Measurements from ENCODE around the gene FREM2. TPM values are rescaled to one million over a fixed set of nuclear protein-coding genes. Genes with fewer than 3 reads are reported as not detected.

The FREM2 gene
- total RNA-seq, 1 donor from 2014 or later: 14.5 TPM

GRCh38 chr13:38767506-38768265, 80.8 kb downstream of the FREM2 start:
- no peak for ATAC-seq

GRCh38 chr13:38769526-38769925, 82.6 kb downstream of the FREM2 start:
- no peak for ATAC-seq

More at GRCh38 chr13:38767506-38768265, 80.8 kb downstream of the FREM2 start:
- Histone ChIP-seq H3K4me3 (no peak overlapping the region), H3K9me3 (no peaks in the 10 kb centered on the region), H3K36me3 (no peaks in the 10 kb centered on the region), H3K4me1 (no peaks in the 10 kb centered on the region), H3K27ac (no peak overlapping the region), H3K27me3 (ENCODE audit: low read depth) (no peaks in the 10 kb centered on the region)
- intact Hi-C loops (cut with DNase I): no loop called here
- no peak for DNase-seq
- no peak for TF ChIP-seq CTCF (IDR thresholded peaks at IDR 0.05)

GRCh38 chr13:38775085-38775484, 88.2 kb downstream of the FREM2 start:
- intact Hi-C loops (cut with DNase I): no loop called here
- DNase-seq (no peak), ATAC-seq (no peak)
- Histone ChIP-seq H3K27me3 (ENCODE audit: low read depth) (no peaks in the 10 kb centered on the region), H3K9me3 (no peaks in the 10 kb centered on the region), H3K4me1 (no peaks in the 10 kb centered on the region), H3K27ac (no peak overlapping the region), H3K4me3 (no peak overlapping the region), H3K36me3 (no peaks in the 10 kb centered on the region)
- no peak for TF ChIP-seq CTCF (IDR thresholded peaks at IDR 0.05)

More at GRCh38 chr13:38769526-38769925, 82.6 kb downstream of the FREM2 start:
- Histone ChIP-seq H3K4me3 (no peak overlapping the region), H3K4me1 (no peaks in the 10 kb centered on the region), H3K36me3 (no peaks in the 10 kb centered on the region), H3K9me3 (no peaks in the 10 kb centered on the region), H3K27me3 (ENCODE audit: low read depth) (no peaks in the 10 kb centered on the region), H3K27ac (no peak overlapping the region)
- TF ChIP-seq CTCF (IDR thresholded peaks at IDR 0.05): no peak
- intact Hi-C loops (cut with DNase I): no loop called here
- DNase-seq: no peak

GRCh38 chr13:38777347-38778119, 90.7 kb downstream of the FREM2 start:
- intact Hi-C loops (cut with DNase I): no loop called here

GRCh38 chr13:38781539-38781938, 94.7 kb downstream of the FREM2 start:
- no peaks in the 10 kb centered on the region for H3K9me3 ChIP-seq
- intact Hi-C loops (cut with DNase I): no loop called here
- ATAC-seq (no peak), DNase-seq (no peak)
- no peaks in the 10 kb centered on the region for H3K27me3 ChIP-seq (ENCODE audit: low read depth)
- no peaks in the 10 kb centered on the region for H3K36me3 ChIP-seq
- TF ChIP-seq CTCF (IDR thresholded peaks at IDR 0.05): no peak
- no peak overlapping the region for H3K4me3 ChIP-seq
- H3K4me1 ChIP-seq: no peaks in the 10 kb centered on the region
- no peak overlapping the region for H3K27ac ChIP-seq

More at GRCh38 chr13:38777347-38778119, 90.7 kb downstream of the FREM2 start:
- no peak overlapping the region for H3K4me3 ChIP-seq
- H3K9me3 ChIP-seq: no peaks in the 10 kb centered on the region
- no peak for TF ChIP-seq CTCF (IDR thresholded peaks at IDR 0.05)
- DNase-seq (no peak), ATAC-seq (peak in 1 of 2 donors; percentile 16)
- no peaks in the 10 kb centered on the region for H3K36me3 ChIP-seq
- no peaks in the 10 kb centered on the region for H3K4me1 ChIP-seq
- H3K27me3 ChIP-seq (ENCODE audit: low read depth): no peaks in the 10 kb centered on the region
- no peak overlapping the region for H3K27ac ChIP-seq
